RWPE1 (cell line): ENCODE data around the gene TIMP4.

ENCODE experiments used
- CTCF ChIA-PET: fragments of 350-600 bp; sonication (Branson Sonifier 250); formaldehyde crosslinking; extraction: SDS; loops from one replicate; lab custom pipeline; 2021; lab: Yijun Ruan, JAX
- POLR2A ChIA-PET: fragments of 400-600 bp; formaldehyde crosslinking; extraction: SDS; loops from one replicate; lab custom pipeline; 2020; ENCODE audit warnings: antibody characterized with exemption; ENCODE audit not compliant: low non-redundant PET; lab: Yijun Ruan, JAX
- DNase-seq: peaks from one replicate; pipeline ENCODE4 v3.0.0; 2012; ENCODE audit warnings: low spot score
- H3K27ac ChIP-seq: fragments of 450-650 bp; 2 replicates; pipeline ENCODE4 v1.5.1; 2017
- TF ChIP-seq, protein P1 (sequence below): fragments of 450-650 bp; conservative IDR thresholded peaks from 2 replicates; pipeline ENCODE4 v1.5.1; 2017; ENCODE audit warnings: low read depth, mild to moderate bottlenecking

Gene TIMP4

DNA sequence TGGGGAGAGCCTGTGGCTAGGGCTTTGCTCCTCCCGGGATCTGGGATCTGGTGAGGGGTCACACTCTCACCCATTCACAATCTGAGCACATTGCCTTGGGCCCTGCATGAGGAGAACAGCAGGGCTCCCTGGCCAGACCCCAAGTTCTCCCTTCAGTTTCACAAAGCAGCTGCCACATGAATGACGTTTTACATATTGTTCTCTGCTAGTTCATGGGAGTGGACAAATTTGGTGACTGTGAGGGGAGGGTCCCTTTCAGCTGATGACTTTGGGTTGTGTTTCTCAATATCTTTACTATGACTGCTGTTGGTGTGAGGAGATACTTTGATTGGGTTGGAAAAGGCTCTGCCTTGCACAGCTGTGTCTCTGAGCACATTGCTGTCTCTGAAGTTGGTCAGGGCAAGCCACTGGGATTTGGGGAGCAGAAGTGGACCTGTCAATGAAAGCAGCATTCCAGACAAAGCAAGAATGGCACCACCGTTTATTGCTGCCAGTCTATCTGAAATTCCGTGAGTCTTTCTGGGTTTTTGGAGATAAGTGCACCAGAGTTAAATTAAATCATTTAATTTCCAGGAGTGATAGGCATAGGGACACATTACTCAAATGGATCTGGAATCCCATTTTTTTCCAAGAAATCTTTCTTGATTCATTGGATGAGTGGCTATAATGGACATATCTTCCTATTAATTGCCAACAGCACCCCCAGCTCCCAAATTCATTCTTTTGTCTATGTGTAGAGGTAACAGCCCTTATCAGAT lies 10.3 kb downstream of the TIMP4 start:
- H3K27ac ChIP-seq = no peak overlapping the region
- no peak for DNase-seq
- CTCF ChIA-PET = no interaction called here
- TF ChIP-seq, protein P1, sequence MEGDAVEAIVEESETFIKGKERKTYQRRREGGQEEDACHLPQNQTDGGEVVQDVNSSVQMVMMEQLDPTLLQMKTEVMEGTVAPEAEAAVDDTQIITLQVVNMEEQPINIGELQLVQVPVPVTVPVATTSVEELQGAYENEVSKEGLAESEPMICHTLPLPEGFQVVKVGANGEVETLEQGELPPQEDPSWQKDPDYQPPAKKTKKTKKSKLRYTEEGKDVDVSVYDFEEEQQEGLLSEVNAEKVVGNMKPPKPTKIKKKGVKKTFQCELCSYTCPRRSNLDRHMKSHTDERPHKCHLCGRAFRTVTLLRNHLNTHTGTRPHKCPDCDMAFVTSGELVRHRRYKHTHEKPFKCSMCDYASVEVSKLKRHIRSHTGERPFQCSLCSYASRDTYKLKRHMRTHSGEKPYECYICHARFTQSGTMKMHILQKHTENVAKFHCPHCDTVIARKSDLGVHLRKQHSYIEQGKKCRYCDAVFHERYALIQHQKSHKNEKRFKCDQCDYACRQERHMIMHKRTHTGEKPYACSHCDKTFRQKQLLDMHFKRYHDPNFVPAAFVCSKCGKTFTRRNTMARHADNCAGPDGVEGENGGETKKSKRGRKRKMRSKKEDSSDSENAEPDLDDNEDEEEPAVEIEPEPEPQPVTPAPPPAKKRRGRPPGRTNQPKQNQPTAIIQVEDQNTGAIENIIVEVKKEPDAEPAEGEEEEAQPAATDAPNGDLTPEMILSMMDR = no peak
- POLR2A ChIA-PET = no interaction called here

DNA sequence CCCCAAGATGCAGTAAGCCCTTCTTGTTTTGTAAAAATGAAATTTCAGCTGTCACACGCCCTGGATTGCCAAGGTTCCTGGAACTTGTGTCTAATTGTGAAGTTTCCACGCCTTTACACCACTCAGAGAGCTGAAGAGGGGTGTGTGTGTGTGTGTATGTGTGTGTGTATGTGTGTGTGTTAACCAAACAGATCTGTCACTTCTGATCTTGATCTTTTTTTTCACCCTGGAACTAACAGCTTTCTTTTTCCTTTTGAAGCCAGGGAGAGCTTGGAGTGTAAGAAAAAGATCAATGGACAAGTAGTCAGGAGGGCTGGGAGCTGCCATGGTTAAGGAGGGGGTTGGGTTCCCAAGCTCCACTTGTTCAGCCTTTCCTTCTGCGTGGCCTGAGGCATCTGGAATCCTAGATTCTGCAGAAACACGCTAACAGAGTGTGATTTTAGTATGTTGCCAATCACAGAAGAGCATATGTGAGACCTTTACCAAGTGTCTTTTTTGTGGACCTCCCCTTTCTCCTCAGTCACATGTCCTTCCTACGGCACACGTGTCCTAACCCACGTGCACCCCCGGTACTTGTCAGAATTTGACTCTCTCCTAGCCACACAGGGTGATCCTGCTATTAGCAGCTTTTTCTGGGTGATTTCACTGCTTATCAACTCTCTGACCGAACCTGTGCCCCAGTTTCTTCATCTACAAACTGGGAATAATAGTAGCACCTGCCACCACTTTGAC lies 11.5 kb downstream of the TIMP4 start:
- CTCF ChIA-PET = no interaction called here
- POLR2A ChIA-PET = no interaction called here
- DNase-seq = no peak
- TF ChIP-seq, protein P1 = no peak
- no peak overlapping the region for H3K27ac ChIP-seq

DNA sequence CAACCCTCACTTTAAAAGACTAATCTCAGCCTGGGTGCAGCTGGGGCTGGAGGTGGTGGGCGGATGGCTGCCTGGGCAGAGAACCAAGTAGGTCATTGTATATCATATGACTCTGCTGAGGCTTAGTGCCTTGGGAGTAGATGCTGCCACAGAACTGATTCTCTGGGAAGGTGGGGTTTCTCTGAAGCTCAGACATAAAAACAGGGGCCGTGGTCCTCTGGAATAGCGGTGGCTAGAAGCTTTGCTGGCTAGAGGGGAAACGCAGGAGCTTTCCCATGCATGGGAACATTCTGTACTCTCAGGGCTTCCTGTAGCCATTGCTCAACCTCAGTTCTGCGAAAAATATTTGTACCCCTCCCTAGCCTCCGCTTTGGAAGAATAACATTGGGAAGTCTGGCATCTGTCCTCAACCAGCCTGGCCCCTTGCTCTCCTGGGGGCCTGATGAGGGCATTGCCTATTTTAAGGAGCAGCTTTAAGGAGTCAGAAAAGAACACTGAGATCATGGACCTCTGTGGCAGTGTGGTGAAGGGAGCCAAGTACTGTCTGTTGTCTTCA lies 14.7 kb downstream of the TIMP4 start:
- peak overlapping the region; percentile 68 for H3K27ac ChIP-seq
- DNase-seq = no peak
- ChIA-PET CTCF (interaction anchor here (1.1 kb wide), 1 partner anchor 32 kb away, joined by 8 read pairs; no protein-coding TSS in a partner anchor), POLR2A (no interaction called here)
- TF ChIP-seq, protein P1 = no peak

DNA sequence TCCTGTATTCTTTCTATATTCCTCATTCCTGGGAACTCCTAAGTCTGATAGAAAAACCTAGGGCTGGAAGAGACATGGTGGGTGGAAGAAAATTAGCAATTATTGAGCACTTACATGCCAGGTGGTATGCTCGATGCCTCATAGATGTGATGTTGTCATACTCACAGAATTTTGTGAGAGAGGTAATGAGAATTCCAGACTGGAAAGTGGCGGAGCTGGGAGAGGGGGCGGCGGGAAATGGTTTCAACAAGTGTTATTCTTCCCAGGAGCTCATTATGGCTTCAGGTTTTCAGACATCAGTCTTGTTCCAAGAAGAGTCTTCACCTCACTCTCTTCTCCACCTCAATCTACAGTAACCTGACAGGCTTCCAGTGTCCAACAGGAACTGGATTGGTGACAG lies 16.2 kb downstream of the TIMP4 start:
- no peak for DNase-seq
- TF ChIP-seq, protein P1 = no peak
- POLR2A ChIA-PET = no interaction called here
- CTCF ChIA-PET = no interaction called here
- no peak overlapping the region for H3K27ac ChIP-seq

DNA sequence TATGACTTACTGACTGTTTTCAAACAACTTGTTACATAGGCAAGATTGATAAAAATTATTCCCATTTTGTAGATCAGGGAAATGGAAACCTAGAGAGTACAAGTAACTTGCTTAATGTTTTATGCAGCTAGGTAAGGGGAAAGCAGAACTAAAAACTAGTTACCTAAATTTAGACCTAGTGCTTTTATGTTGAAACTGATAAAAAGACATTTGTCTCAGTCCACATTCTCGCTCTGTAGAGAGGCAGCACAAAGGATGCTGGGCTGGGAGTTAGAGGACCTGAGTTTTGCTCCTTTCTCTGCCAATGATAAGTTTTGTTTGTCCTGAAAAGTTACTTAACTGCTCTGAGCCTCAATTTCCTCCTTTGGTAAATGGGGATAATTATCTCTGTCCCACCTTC lies 17.4 kb downstream of the TIMP4 start:
- TF ChIP-seq, protein P1 = no peak
- POLR2A ChIA-PET = no interaction called here
- no peak for DNase-seq
- CTCF ChIA-PET = no interaction called here
- no peak overlapping the region for H3K27ac ChIP-seq

DNA sequence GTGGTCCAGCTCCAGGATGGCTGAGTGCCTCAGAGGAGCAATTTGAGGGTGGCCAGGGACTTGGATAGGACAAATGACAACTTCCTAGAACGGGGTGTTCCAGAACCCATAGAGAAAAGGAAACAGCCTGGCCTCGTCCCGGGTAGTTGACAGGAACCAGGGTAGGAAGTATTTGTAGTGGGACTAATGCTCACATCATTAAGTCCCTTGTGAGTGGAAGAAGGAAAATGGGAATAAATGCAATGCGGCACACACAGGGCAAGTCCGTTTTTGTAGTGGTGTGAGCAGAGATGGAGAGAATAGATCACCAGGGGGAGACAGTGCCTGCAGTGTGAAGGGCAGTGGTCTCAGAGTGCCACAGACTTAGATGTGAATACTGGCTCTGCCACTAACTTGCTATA lies 19.6 kb downstream of the TIMP4 start:
- ChIA-PET CTCF (interaction anchor here (0.6 to 1.5 kb wide), 4 partner anchors 21 to 341 kb away, joined by 3 to 10 read pairs (median 4); no protein-coding TSS in a partner anchor), POLR2A (interaction anchor here (0.6 kb wide), 1 partner anchor 385 kb away, joined by 11 read pairs; no protein-coding TSS in a partner anchor)
- H3K27ac ChIP-seq = no peak overlapping the region
- DNase-seq = peak; percentile 33
- TF ChIP-seq, protein P1 = peak; percentile 42
